ENCODE measurements around the gene MSN.

- no peak for TF ChIP-seq CTCF (IDR thresholded peaks at IDR 0.05)
- TF ChIP-seq POLR2AphosphoS5 (IDR thresholded peaks at IDR 0.05) = no peak
- no peak for TF ChIP-seq POLR2A (IDR thresholded peaks at IDR 0.05)
Observed at GRCh38 chrX:65685112-65685511, 17.7 kb downstream of the MSN start.

All from transverse colon (tissue), 4 donors.